Islet of Langerhans (tissue), 1 donor: Measurements from ENCODE around the gene TTC39C.
A peak's percentile ranks its signal among the peaks of the same experiment; 100 is the strongest.

Experiments
- FAIRE-seq: peaks from one replicate; lab custom pipeline; 2011; peaks lifted over from hg19 to GRCh38; lab: Jason Lieb, UNC

The TTC39C gene

DNA sequence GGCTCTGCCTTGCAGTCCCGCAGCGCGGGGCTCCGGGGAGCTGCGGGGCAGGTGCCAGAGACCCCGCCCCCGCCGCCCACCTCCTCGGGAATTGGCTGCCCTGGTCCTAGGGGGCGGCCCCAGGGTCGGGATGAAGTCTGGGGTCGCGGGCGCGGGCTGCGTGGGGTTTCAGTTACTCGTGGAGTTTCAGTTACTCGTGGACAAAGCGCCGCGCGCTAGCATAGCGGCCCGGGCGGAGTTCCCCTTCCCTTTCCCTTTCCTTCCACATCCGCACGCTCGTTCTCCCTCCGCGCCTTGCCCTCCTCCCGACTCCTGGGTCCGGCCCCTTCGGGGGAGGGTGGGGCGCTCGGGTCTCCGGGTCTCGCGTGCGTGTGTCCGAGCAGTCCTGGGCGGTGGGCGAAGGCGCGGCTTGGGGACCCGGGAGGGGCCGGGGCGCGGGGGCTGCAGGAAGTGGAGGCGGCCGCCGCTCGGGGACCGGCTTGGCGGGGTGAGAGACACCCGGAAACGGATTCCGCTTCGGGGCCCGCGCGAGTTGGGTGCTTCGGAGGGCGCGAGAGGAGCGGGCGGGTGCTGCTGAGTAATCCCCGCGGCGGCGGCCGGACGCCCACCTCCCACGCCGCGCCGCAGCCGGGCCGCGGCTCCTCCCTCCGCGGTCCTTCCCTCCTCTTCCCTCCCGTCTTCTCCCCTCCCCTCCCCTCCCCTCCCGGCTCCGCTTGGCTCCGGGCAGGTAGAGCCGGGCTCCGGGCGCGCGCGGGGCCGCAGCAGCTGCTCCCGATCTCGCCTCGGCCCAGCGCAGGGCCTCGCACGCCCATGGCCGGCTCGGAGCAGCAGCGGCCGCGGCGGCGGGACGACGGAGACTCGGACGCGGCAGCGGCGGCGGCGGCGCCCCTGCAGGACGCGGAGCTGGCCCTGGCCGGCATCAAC is at the start of gene TTC39C:
TTC39C (plus strand) TSS at position 693 of the 924 bp plus-strand sequence; CDS start at position 811, 118 bp downstream.
- no peak for FAIRE-seq

DNA sequence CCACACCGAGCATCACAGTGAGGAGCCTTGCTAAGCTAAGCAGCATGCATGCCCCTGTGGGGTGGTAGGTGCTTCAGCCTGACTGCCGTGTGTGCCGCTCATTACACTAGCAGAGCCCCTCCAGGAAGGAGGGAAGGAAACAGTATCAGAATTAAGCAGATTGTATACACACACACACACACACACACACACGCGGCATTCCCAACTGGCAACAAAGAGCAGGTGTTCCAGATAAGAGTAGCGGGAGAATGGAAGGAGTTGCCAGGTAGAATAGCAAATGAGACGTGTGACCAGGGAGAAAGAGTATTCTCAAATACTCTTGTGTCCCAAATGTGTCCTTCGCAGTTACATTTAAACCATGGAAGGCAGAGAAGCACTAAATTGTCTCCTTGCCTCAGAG is 47.6 kb upstream of the TTC39C start:
- FAIRE-seq = no peak

DNA sequence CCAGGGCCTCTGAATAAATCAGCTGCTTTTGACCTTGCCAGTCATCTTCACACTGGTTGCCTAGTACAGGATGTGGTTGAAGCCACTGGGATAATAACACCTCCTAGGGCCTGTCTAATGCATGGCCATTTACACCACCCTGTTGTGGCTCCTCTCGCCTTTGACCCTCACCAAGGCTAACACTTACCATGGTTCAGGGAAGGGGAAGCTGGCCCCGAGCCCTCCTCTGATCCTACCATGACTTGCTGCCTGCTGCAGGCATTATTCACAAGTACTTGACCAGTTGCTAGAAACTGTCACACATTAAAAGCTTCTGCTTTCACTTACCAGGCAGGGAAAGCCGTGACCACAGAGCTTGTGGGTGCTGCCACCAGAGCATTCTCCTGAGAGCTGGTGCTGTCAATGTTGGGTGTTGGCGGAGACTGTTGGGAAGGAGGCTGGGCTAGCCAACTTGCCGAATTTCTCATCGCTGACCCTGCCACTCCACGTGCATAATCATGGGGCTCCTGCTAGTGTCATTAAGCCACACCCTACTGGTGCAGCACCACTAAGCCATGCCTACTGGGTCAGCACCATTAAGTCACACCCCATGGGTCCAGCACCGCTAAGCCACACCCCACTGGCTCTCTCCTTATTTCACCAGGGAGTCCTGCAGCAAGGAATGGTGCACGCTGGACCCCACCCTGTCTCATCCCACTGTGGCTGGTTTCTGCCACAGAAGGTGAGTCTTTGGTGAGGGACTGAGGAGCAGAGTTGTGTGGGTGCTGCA is 47.0 kb upstream of the TTC39C start:
- no peak for FAIRE-seq

DNA sequence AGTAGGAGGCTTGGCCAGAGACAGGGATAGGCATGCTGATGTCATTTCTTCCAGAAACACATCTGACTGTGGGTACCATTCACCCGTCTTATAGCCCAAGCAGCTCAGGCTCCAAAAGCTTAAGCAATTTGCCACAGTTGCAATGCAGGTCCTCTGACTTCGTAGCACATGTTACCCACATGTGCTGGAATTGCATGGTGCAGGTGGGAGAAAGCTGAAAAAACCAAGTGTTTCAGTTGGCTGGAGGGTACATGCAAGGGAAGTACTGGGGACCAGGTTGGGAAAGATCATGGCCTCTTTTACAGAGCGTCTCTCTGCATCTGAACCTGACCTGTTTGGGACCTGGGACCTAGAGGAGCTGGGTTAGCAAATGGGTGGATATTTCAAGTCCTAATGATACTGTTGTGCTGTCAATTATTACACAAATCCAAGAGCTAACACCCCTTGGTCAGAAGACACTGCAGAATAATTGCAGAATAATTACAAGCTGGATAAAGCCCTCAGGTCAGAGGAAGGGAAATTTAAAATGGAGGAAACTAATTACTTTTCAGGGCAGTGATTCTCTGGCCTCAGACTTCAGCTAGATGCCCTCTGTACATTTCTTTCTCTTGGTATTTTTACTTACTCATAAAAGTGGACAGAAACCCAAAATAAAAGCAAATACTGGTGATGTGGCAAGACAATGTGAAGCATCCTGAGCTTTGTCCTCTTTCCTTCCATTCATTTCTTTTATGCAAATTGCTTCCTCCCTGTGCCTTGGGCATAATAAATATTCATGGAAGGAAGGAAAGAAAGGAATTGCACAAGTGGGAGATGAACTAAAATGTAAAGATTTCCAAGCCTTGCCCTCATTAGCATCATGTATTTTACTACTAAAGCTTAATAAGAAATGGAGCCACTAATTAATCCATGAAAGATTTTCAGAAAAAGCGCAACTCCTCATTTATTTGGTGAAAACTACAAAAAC is 45.6 kb upstream of the TTC39C start:
- FAIRE-seq = no peak

DNA sequence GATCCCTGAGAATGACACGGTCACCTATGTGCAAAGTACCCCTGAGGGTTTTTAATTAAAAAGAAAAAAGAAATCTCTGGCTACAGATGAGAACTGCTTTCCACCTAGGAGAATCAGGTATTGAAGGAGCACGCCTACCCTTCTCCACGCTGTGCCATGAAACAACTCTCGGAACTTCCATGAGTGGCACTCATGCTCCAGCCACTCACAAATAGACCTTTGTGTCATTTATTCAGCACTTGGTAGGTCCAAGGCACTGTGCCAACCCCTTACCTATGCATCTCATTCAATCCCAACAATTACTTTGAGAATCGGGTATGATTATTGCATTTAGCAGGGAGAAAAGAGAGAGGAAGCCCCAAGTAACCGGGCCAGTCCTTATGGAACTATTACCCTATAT is 44.9 kb upstream of the TTC39C start:
- no peak for FAIRE-seq

DNA sequence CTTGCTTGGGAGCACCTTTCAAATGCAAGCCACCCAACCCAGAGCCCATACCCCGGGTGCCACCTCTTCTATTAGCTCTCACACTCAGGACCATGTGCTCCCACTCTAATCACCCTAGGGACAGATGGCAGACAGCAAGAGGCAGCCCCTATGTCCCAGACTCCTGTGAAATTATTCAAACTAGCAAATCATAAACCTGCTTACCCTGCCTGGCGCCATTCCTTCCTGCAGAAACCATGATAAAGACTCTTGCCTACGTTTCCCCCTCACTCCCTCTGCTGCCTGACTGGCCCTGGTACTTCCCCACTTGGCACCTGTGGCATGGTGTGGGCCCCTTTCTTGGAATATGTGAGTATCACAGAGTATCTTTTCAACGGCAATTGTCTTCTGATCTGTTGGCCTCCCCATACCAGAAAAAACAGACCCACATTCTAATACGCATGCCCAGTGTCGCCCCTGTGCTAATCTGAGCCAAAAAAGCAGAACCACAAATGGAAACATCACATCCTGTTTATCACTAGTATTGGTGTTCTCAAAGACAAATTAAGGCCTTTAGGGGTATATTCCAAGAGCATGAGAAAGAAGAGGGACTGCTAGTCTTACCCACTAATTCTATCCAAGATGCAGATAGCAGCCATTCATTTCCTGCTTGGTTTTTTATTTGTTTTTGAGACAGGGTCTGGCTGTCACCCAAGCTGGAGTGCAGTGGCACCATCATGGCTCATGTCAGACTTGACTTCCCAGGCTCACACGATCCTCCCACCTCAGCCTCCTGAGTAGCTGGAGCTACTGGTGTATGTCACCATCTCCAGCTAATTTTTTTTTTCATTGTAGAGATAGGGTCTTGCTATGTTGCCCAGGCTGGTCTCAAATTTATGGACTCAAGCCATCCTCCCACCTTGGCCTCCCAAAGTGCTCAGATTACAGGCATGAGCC is 44.1 kb upstream of the TTC39C start:
- FAIRE-seq = no peak

DNA sequence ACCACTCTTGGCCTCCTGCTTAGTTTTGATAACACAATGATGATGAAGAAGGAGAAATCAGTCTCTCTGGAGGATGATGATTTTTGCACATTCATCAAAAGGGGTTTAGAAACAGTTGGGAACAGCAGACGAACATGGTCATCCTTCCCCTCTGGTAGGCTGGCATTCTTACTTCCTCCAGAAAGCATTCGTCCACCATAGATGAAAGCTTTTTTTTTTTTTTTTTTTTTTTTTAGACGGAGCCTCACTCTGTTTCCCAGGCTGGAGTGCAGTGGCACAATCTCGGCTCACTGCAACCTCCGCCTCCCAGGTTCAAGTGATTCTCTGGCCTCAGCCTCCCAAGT is 43.5 kb upstream of the TTC39C start:
- FAIRE-seq = no peak

DNA sequence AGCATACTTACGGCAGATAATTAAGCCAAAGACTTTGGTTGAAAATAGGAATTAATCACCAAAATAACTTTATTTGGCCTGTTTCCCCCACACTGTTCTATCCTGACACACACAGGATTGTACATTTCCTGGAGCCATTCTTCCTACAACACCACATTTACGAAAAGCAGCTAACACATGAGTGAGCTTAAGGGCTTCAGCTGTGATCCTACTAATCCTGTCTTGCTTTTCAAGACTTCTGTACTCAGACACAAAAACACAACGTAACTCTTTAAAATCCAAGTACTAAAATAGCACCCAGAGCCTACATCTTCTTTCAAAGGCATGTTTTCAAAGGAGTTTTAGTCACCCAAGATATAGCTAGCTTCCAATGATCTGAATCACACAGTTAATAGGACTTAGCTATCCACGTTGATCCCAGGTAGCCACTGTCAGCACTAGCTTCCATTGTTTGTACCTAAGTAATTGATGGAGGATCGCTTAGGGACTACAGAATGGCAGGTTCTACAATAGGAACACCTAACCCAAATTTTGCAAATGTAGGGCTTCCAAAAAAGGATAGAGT is 42.8 kb upstream of the TTC39C start:
- FAIRE-seq = no peak

DNA sequence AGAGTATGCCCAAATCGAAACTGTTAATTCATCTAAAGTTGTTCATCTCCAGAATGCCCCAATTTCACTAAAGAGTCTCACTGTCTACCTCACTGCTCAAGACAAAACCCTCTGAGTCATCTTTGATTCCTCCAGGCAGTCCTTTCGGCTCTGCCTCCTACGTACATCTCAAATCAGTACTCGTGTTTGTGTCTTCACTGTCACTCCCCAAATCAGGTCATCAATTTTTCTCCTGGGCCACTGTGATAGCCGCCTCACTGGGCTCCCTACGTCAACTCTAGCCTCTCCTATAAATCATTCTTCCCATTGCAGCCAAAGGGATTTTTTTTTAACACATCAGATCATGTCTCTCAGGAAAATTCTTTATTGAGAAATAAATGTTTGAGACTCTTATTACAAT is 42.1 kb upstream of the TTC39C start:
- no peak for FAIRE-seq

DNA sequence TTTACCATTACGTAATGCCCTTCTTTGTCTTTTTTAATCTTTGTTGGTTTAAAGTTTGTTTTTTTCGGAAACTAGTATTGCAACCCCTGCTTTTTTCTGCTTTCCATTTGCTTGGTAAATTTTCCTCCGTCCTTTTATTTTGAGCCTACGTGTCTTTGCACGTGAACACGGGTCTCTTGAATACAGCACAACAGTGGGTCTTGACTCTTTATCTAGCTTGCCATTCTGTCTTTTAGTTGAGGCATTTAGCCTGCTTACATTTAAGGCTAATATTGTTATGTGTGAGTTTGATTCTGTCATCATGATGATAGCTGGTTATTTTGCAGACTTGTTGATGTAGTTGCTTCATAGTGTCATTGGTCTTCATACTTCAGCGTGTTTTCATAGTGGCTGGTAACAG is 37.5 kb upstream of the TTC39C start:
- FAIRE-seq = peak; percentile 13

DNA sequence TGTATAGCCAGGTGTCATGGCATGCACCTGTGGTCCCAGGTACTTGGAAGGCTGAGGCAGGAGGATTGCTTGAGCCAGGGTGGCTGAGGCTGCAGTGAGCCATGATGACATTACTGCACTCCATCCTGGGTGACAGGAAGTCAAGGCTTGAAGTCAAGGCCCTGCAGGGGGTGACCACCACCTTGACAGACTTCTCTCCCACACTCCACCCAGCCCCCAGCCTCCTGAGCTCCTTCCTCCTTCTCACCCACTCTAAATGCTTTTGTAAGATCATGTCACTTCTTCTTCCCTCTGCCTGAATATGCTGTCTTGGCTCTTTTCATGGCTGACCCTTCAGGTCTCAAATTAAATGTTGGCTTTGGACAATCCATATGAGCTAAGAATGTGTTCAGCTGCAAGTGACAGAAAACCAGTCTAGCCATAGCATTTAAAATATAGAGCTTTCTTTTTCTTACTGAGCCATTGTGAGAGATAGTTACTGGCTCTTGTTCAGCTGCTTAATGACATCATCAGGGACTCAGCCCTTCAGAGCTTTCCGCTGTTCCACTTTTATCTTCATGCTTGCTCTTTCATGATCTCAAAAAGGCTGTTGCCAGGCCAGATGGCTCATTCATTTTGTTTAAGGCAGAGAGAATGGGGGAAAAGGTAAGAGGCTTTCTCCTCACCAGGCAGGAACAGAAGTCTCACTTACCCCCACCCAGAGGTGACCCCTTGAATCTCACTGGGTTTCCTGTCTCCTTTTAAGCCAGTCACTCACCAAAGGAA is 36.7 kb upstream of the TTC39C start:
- no peak for FAIRE-seq

DNA sequence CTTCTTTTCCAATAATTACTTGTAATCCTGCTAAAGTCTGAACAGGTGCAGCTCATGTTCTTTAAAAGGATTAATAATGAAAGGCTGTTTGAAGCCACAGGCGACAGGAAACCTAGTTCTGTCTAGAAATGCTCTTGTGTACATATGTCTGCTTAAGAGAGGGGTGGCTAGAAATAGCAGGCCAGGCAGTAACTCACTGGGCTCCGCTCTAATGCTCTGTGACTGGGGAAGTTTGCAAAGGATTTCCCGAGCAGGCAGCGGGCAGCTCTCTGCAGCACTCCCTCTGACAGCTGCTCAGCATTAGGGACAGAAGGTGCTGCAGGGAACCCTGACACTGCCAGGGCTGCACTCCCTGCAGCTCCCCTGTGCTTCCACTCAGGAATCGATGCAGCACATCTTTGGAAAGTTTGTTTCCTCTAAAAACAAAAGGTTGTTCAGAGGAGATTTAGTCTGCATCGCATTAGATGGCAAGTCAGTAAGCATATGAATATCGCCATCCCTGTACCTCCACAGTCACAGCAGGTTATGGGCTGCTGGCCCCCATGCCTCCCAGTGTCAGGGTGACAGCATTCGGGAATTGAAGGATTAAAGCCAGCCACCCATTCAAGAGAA is 33.1 kb upstream of the TTC39C start:
- FAIRE-seq = no peak

DNA sequence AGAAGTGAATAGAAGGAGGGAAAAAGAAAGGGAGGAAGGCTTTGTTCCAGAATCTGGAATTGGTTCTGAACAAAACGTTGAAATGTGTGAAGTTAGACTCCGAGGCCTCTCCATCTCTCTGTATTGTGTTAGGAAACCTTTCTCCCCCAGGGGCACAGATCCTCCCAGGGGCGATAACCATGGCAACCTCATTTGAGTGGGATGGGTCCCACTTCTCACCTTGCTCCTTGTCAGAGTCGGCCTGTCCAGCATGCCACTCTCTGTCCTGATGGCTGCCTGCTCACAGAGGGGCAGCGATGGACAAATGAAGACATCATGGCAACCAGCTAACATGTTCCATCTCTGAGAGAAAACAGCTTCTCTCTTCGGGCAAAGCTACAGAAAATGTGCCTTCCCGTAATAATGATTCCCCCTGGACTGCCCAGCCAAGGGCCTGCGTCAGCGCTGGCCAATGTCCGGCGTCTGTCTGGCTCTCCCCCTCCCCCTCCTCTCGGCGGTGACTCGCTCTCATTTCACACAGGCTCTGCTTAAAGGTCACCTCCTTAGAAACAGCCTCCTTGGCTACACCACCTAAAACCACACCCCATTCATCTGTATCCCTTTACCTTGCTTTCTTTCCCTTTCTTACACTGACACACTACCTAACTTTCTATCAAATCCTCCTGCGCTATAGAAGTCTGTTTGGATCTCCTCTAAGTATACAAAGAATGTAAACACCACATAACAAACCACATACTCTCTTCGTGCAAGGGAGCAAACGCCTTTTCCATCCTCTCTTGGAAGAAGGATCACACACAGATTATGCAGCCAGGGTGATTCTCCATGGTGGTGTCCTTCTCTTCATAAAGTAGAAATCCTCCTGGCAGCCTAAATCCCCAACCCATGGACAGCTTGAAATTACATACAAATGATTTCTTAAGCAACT is 32.1 kb upstream of the TTC39C start:
- no peak for FAIRE-seq

DNA sequence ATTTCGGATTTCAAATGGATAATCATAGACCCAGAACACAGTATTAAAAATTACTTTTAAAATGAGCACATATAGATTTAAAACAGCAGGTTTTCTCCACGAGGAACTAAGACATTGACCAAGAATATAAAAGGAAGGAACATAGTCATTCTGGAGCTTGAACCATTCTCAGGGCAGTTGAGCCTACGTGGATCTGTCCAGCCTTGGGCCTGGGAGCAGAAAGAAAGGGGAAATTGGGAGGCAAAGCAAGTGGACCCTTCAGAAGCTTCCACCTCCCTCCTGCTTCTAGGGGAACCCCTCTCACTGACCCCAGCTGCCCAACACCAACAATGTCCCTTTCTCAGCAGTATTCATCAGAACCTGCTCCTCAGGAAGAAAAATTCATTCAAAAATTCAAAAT is 31.4 kb upstream of the TTC39C start:
- FAIRE-seq = no peak

DNA sequence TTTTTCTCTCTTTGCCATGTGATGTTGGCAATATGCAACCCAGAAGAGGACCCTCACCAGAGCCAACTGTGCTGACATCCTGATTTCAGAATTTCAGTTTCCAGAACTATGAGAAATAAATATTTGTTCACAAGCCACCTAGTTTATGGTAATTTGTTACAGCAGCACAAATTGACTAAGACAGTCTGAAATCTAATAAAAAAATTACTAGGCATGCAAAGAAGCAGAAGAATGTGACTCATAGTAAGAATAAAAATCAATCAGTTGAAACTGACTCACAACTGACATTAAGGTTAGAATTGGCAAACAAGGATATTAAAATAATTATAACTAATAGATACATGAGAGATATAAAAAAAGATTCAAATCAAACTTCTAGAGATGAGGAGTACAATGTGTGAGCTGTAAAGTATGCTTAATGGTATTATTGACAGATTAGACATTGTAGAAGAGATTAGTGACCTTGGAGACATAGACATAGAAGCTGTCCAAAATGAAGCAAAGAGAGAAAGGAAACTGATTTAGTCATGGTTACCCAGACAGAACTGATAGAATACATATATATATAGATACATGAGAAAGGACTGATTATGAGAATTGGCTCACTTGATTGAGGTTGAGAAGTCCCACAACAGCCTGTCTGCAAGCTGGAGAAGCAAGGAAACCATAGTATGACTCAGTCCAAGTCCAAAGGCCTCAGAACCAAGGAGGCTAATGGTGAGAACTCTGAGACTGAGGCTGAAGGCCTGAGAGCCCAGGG is 27.8 kb upstream of the TTC39C start:
- FAIRE-seq = no peak

DNA sequence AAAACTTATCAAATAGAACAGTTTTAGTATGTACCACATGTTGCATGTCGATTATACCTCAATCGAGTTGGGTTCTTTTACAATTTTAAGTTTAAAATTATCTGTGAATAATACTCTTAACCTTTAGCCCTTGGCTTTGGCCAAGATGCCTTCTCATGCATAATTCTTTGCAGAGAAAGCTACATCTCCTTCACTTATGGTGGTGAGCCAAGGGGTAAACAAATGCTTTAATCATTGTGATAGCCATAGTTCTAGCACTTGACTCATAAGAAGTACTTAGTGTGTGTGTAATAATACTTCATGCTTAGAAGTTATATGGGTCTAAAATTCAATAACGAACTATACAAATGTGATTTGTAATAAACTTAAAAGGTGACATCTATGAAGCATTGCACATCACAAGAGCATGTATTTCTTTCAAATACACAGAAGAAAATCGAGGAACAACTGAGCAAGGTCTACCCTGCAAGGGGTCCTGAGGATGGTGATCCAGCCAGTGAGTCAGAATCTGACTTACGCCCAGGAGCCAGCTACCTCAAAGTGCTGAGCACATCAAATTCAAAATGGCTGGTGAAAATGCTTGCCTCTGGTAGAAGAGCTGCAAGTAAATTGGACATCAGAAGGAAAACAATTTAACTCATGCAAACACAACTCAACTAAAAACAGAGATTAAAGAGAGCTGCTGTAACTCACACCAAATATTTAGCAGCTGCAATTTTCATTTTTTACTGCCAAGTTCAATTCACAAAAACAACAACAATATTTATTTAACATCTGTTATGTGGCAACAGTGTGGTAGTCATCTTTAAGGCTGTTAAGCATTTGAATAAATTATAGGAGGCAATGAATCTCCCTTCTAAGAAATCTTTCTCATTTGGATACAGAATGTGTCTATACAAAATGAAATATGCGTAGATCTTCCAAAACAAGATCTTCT is 23.8 kb upstream of the TTC39C start:
- FAIRE-seq = no peak
